Measurements from ENCODE around the gene ARHGAP32. TPM values are rescaled to one million over a fixed set of nuclear protein-coding genes. Genes with fewer than 3 reads are reported as not detected.

ARHGAP32 gene
- total RNA-seq, 2 experiments from 2014 or later, result 2.1 TPM

- POLR2A ChIA-PET, result no interaction called here
- CTCF ChIA-PET, result no interaction called here
These were observed 252.0 kb downstream of the ARHGAP32 start for GRCh38 chr11:128940156-128940555.

- ChIA-PET POLR2A (no interaction called here), CTCF (interaction anchor here (0.7 kb wide), 1 partner anchor 17 kb away, joined by 4 read pairs; no protein-coding TSS in a partner anchor)
These were observed 252.5 kb downstream of the ARHGAP32 start for GRCh38 chr11:128939591-128939990.

DNA sequence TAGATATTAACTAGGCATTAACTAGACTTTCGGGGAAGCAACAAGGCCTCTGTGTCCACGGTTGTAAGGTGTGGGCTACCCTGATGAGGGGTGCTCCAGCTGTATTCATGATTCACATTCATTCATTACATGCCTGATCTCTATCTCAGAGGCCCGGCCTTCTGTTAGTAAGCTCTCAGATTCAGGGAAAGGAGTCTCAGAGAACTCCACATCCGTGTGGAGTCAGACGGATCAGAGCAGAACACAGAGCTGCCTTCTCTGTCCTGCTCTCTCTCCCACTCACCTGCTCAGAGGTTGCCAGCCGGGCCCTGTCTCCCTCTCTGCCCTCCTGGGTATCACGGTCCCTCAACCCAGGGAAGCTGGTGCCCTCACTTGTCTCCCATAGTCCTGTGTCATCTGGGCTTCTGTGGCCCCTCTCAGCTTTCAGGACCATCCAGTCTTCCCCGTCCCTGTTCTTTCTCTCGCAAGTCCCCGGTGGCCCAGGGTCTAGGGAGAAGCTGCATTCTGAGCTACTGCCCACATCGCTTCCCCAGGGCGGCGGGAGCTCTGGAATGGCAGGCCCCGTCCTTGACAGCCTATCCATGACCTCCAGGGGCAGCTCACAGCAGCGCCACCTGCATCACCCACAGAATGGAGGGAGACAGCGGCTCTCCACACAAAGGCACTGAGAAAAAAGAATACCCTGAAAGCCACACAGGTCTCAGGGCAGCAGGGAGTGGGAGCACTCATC, 253.8 kb downstream of the ARHGAP32 start:
- ChIA-PET CTCF (no interaction called here), POLR2A (no interaction called here)

DNA sequence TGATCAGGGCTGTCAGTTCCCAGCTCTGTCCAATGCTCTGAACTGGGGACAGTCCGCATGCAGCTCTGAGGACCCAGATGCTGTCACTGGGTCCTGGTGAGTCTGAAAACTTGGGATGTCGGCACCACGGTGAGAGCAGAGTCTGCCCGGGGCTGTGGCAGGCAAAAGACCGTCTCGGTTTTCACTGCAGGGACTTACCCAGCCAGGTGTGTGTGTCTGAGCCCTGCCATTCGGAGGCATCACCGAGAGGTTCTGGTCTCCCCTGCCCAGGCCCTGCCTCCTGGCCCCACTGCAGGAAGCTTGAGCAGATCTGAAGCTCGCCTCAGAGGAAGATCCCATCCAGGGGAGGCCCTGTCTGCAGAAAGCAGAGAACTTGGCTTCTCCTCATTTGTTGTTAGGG, 254.6 kb downstream of the ARHGAP32 start:
- POLR2A ChIA-PET, result no interaction called here
- CTCF ChIA-PET, result no interaction called here

DNA sequence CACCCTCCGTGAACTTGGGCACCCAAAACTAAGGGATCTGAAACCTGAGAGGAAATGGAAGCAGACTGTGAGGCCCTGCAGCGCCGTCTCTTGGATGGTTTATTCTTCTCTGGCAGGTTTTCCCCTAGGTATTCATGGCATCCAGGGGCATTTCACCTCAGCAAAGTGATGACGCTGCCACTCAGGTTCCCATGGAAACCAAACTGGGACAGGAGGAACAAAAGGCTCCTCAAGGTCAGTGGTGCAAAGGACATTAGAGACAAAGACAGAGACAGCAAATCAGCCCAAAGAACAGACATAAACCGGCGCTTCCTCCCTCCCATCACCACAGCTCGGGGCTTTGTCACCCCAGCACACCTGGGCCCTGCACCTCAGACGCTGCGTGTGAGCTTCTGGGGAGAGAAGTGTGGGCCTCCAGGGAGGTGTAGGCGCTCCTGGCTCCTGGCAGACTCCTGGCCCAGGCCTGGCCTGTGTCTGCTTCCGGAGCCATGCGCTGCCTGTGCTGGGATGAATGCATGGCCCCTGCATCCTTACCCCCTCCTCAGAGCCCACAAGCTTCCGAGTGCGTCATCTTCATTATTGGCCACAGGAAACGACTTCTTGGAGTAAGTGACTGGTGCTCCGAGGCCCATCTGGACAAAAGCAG, 255.4 kb downstream of the ARHGAP32 start:
- CTCF ChIA-PET, result no interaction called here
- POLR2A ChIA-PET, result no interaction called here

DNA sequence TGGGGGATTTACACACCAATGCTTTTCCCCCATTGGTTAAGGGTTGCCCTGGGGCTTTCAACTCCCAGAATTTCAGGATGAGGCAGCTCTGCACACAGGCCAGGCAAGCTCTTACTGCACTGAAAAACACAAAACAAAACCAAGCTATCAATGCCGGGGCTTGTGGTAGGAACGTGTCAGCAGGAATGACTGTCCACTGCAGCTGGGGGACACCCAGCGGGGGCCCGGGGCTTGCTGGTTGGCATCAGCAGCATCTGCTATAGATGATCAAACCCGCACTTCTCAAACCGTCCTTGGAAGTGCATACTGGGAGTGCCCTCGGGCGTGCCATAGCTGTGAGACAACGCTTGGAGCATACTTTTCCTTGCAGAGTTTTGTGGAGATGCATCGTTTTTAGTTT, 257.2 kb downstream of the ARHGAP32 start:
- ChIA-PET CTCF (no interaction called here), POLR2A (no interaction called here)

- ChIA-PET POLR2A (no interaction called here), CTCF (interaction anchor here (0.6 kb wide), 1 partner anchor 47 kb away, joined by 4 read pairs; no protein-coding TSS in a partner anchor)
These were observed 257.8 kb downstream of the ARHGAP32 start for GRCh38 chr11:128934351-128934750.

- POLR2A ChIA-PET, result no interaction called here
These were observed 258.5 kb downstream of the ARHGAP32 start for GRCh38 chr11:128933481-128934178.

GRCh38 chr11:128931668-128932067, 260.5 kb downstream of the ARHGAP32 start:
- POLR2A ChIA-PET, result interaction anchor here (0.7 kb wide), 1 partner anchor 1041 kb away, joined by 3 read pairs; no protein-coding TSS in a partner anchor
- CTCF ChIA-PET, result interaction anchor here (0.7 to 1.2 kb wide), 2 partner anchors 26 to 1581 kb away, joined by 3 read pairs; no protein-coding TSS in a partner anchor

More at GRCh38 chr11:128933481-128934178, 258.5 kb downstream of the ARHGAP32 start:
- CTCF ChIA-PET, result interaction anchor here (0.5 to 0.6 kb wide), 2 partner anchors 46 to 49 kb away, joined by 3 to 4 read pairs; no protein-coding TSS in a partner anchor

- ChIA-PET CTCF (no interaction called here), POLR2A (interaction anchor here (0.7 kb wide), 1 partner anchor 1042 kb away, joined by 3 read pairs; no protein-coding TSS in a partner anchor)
These were observed 261.1 kb downstream of the ARHGAP32 start for GRCh38 chr11:128931066-128931465.

DNA sequence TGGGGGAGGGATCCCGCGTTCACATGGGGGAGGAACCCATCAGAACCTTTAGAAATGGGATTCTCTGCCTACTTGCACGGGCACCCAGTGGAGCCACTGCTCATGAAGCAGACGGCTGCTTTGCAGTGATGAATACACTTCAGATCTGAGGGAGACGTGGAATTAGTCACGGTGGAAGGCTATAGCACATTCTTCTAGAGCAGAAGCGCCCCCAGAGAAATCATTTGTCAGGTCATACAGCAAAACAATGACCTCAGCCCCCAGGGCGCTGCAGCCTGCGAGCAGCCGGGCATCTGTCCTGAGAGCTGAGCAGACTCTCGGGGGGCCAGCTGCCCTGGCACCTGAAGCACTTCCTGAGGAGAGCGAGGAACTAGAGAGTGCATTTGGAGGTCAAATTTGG, 262.1 kb downstream of the ARHGAP32 start:
- ChIA-PET CTCF (no interaction called here), POLR2A (no interaction called here)

- ChIA-PET POLR2A (no interaction called here), CTCF (no interaction called here)
These were observed 262.7 kb downstream of the ARHGAP32 start for GRCh38 chr11:128929468-128929867.

- POLR2A ChIA-PET, result no interaction called here
- CTCF ChIA-PET, result no interaction called here
These were observed 263.7 kb downstream of the ARHGAP32 start for GRCh38 chr11:128928400-128928799.

GRCh38 chr11:128927683-128928336, 264.3 kb downstream of the ARHGAP32 start:
- CTCF ChIA-PET, result no interaction called here
- POLR2A ChIA-PET, result no interaction called here

DNA sequence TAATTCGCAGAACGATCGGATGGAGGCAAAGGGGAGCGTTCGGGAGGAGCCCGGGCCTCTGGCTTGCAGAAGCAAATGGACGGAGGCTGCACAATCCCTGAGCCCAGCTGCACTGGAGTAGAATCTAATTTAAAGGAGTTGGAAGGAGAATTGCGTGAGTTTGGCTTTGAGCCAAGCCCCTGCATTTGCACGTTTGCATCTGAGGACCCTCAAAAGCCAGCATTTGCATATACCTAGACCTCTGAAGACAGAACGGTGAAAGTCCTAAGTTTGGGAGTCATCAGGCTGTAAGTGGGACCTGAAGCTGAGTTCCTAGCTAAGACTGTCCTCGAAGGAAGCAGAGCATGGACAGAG, 265.0 kb downstream of the ARHGAP32 start:
- ChIA-PET CTCF (no interaction called here), POLR2A (no interaction called here)

DNA sequence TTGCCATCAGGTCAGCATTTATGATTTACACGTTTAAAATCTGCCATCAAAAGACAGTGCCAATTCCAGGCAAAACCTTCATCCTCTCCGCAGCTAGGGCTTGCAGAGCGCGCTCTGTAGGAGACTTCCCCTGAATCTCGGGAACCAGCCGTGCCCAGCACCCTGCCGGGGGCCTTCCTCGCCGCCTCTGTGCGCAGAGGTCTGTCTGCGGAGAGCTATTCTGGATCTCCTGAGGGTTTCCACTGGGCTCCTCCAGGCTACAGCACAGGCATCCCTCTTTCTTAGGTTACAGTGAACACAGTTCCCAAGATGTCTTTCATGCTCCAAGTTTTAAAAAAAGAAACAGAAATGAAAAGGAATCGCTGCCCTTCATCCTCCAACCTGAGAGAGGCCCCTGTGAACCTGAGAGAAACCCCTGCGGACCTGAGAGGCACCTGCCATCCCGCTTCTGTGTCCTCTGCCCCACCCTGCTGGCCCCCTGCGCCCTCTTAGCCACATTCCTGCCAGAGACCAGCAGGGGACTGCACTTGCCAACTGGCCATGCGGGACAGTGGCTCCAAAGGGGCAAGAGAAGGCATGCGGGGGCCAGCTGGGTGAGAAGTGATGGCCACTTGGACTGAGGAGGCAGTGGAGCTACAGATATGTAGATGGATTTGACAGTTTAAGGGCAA, 265.6 kb downstream of the ARHGAP32 start:
- CTCF ChIA-PET, result no interaction called here
- POLR2A ChIA-PET, result no interaction called here

GRCh38 chr11:128926000-128926399, 266.1 kb downstream of the ARHGAP32 start:
- ChIA-PET POLR2A (no interaction called here), CTCF (no interaction called here)

- POLR2A ChIA-PET, result no interaction called here
- CTCF ChIA-PET, result interaction anchor here (0.7 kb wide), 1 partner anchor 17 kb away, joined by 3 read pairs; no protein-coding TSS in a partner anchor
These were observed 266.9 kb downstream of the ARHGAP32 start for GRCh38 chr11:128925250-128925600.

- CTCF ChIA-PET, result interaction anchor here (0.7 kb wide), 1 partner anchor 16 kb away, joined by 3 read pairs; no protein-coding TSS in a partner anchor
These were observed 267.4 kb downstream of the ARHGAP32 start for GRCh38 chr11:128924510-128925249.

More at GRCh38 chr11:128924510-128925249, 267.4 kb downstream of the ARHGAP32 start:
- POLR2A ChIA-PET, result no interaction called here

All from activated CD8-positive, alpha-beta memory T cell treated with anti-CD3 and anti-CD28 coated beads for 36 hours (primary cell).